Activated B cell treated with CpG ODN at 0.5 μM for 24 hours (primary cell): Measurements from ENCODE around the gene ZNF444. TPM values are rescaled to one million over a fixed set of nuclear protein-coding genes. Genes with fewer than 3 reads are reported as not detected.
"Not testable (repeated sequence)": the region's sequence is repeated elsewhere in the genome, so short reads cannot be mapped to it uniquely, and the experiment has no call there.

Experiments
- ATAC-seq: fragments of 200-7000 bp; cut with Tn5 transposase; one replicate; pipeline ENCODE4 v1.10.0; 2021; ENCODE audit warnings: low read depth, mild to moderate bottlenecking, moderate library complexity
- CTCF ChIA-PET: fragments of 350-600 bp; sonication (Branson Sonifier 250); formaldehyde crosslinking; loops from one replicate; lab custom pipeline; 2021; ENCODE audit warnings: antibody characterized with exemption; lab: Charles Lee
- POLR2A ChIA-PET: fragments of 350-600 bp; sonication (Branson Sonifier 250); formaldehyde crosslinking; loops from one replicate; lab custom pipeline; 2021; ENCODE audit warnings: antibody characterized with exemption; lab: Charles Lee
- DNase-seq: peaks from one replicate; pipeline ENCODE4 v3.0.0; 2022
- H3K27ac Mint-ChIP-seq: one replicate; pipeline ENCODE4 v1.8.0; 2020; ENCODE audit warnings: mixed read lengths
- H3K27me3 Mint-ChIP-seq: one replicate; pipeline ENCODE4 v1.8.0; 2021; ENCODE audit warnings: mixed read lengths
- H3K36me3 Mint-ChIP-seq: one replicate; pipeline ENCODE4 v1.8.0; 2021; ENCODE audit warnings: low read depth, mixed read lengths
- H3K4me1 Mint-ChIP-seq: one replicate; pipeline ENCODE4 v1.8.0; 2021; ENCODE audit warnings: mixed read lengths
- H3K4me3 Mint-ChIP-seq: one replicate; pipeline ENCODE4 v1.8.0; 2020; ENCODE audit warnings: mild to moderate bottlenecking, mixed read lengths
- H3K9me3 Mint-ChIP-seq: one replicate; pipeline ENCODE4 v1.8.0; 2020; ENCODE audit warnings: mixed read lengths
- intact Hi-C: fragments of 100-400 bp; cut with micrococcal nuclease; formaldehyde crosslinking; loops from one replicate; pipeline ENCODE4 v1.15.1; 2024
- total RNA-seq: library from RNA; stranded (reverse); gene quantifications from 2 replicates; pipeline ENCODE4 v1.2.3, GENCODE V29; 2022
- TF ChIP-seq, protein P1 (sequence below): fragments of 200-600 bp; IDR thresholded peaks from one replicate; pipeline ENCODE4 v1.8.0; 2022; ENCODE audit warnings: antibody characterized with exemption, mild to moderate bottlenecking

ZNF444 gene
- total RNA-seq, 1 donor from 2014 or later, result 32.1 TPM

GRCh38 chr19:56174086-56174485, 33.0 kb downstream of the ZNF444 start:
- Mint-ChIP-seq H3K4me3 (no peak overlapping the region), H3K4me1 (peaks cover 2% of the 10 kb centered on the region), H3K9me3 (no peaks in the 10 kb centered on the region), H3K36me3 (no peaks in the 10 kb centered on the region), H3K27ac (no peak overlapping the region), H3K27me3 (peaks cover 3% of the 10 kb centered on the region)
- TF ChIP-seq, protein P1, sequence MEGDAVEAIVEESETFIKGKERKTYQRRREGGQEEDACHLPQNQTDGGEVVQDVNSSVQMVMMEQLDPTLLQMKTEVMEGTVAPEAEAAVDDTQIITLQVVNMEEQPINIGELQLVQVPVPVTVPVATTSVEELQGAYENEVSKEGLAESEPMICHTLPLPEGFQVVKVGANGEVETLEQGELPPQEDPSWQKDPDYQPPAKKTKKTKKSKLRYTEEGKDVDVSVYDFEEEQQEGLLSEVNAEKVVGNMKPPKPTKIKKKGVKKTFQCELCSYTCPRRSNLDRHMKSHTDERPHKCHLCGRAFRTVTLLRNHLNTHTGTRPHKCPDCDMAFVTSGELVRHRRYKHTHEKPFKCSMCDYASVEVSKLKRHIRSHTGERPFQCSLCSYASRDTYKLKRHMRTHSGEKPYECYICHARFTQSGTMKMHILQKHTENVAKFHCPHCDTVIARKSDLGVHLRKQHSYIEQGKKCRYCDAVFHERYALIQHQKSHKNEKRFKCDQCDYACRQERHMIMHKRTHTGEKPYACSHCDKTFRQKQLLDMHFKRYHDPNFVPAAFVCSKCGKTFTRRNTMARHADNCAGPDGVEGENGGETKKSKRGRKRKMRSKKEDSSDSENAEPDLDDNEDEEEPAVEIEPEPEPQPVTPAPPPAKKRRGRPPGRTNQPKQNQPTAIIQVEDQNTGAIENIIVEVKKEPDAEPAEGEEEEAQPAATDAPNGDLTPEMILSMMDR, result no peak
- DNase-seq (no peak), ATAC-seq (no peak)
- CTCF ChIA-PET, result interaction anchor here (0.7 to 4.2 kb wide), 5 partner anchors 40 to 160 kb away, joined by 3 to 26 read pairs (median 5); no protein-coding TSS in a partner anchor
- intact Hi-C loops, result no loop called here
- POLR2A ChIA-PET, result no interaction called here

- CTCF ChIA-PET, result interaction anchor here (1.2 to 4.2 kb wide), 3 partner anchors 98 to 159 kb away, joined by 3 to 26 read pairs (median 5); no protein-coding TSS in a partner anchor
- Mint-ChIP-seq H3K9me3 (no peaks in the 10 kb centered on the region), H3K4me3 (no peak overlapping the region), H3K27ac (no peak overlapping the region), H3K36me3 (no peaks in the 10 kb centered on the region), H3K4me1 (peaks cover 2% of the 10 kb centered on the region), H3K27me3 (peaks cover 3% of the 10 kb centered on the region)
- intact Hi-C loops, result no loop called here
- TF ChIP-seq, protein P1, result no peak
- ATAC-seq (no peak), DNase-seq (no peak)
- POLR2A ChIA-PET, result no interaction called here
Measured at GRCh38 chr19:56174550-56174949, 33.5 kb downstream of the ZNF444 start.

DNA sequence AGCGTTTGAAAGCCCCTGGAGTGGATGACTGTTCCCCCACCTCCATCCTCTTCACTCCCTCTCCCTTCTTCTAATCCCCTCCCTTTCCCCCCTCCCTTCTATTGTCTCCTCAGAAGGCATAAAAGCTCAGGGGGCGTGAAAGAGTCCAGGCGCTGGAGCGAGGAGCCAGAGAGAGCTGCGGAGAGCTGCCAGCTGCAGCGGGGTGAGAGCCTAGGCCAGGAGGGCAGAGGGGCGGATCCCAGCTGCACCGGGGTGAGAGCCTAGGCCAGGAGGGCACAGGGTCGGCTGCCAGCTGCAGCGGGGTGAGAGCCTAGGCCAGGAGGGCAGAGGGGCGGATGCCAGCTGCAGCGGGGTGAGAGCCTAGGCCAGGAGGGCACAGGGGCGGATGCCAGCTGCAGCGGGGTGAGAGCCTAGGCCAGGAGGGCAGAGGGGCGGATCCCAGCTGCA, 34.8 kb downstream of the ZNF444 start, which contains the start of gene GALP:
Gene GALP (plus strand): TSS at position 148 of the 447 bp plus-strand sequence. CDS start 1,101 bp downstream, outside the sequence.
- H3K27ac Mint-ChIP-seq, ATAC-seq, H3K4me1 Mint-ChIP-seq, DNase-seq, H3K4me3 Mint-ChIP-seq, H3K27me3 Mint-ChIP-seq, H3K9me3 Mint-ChIP-seq, POLR2A ChIA-PET, H3K36me3 Mint-ChIP-seq, intact Hi-C loops: not testable (repeated sequence)
- CTCF ChIA-PET, result interaction anchor here (0.9 kb wide), 1 partner anchor 99 kb away, joined by 3 read pairs; no protein-coding TSS in a partner anchor

- CTCF ChIA-PET, result interaction anchor here (0.9 kb wide), 1 partner anchor 100 kb away, joined by 3 read pairs; no protein-coding TSS in a partner anchor
- POLR2A ChIA-PET, H3K4me1 Mint-ChIP-seq, H3K4me3 Mint-ChIP-seq, DNase-seq, ATAC-seq, H3K9me3 Mint-ChIP-seq, intact Hi-C loops, H3K27me3 Mint-ChIP-seq, H3K36me3 Mint-ChIP-seq, H3K27ac Mint-ChIP-seq: not testable (repeated sequence)
Measured at GRCh38 chr19:56176310-56176709, 35.2 kb downstream of the ZNF444 start.

- ChIA-PET CTCF (no interaction called here), POLR2A (no interaction called here)
- Mint-ChIP-seq H3K9me3 (no peaks in the 10 kb centered on the region), H3K36me3 (no peaks in the 10 kb centered on the region), H3K4me3 (no peak overlapping the region), H3K27me3 (peaks cover 3% of the 10 kb centered on the region), H3K4me1 (peaks cover under 1% of the 10 kb centered on the region), H3K27ac (no peak overlapping the region)
- no peak for ATAC-seq
- DNase-seq, result no peak
- intact Hi-C loops, result no loop called here
- TF ChIP-seq, protein P1, result no peak
Measured at GRCh38 chr19:56176881-56177280, 35.8 kb downstream of the ZNF444 start.

DNA sequence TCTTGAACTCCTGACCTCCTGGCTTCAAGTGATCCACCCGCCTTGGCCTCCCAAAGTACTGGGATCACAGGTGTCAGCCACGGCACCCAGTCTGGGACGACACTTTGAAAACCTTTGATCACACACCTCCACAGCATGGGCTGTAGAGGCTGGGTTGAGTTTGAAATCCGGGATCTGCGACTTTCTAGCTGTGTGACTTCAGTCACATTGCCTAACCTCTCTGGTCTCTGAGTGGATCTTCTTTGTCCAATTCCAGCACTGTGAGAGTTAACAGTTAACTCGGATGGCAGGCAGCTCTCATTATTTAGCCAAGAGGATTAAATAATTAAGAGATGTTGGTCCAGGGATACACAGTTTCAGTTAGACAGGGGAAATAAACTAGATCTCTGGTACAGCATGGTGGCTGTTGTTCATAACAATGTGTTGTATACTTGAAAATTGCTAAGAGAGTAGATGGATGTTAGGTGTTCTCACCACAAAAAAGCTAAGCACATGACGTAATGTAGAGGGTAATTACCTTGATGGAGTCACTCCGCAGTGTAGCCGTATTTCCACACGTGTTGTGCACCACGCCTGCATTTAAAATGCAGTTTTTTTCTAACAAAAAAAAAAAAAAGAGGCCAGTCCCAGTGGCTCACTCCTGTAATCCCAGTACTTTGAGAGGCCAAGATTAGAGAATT, 36.6 kb downstream of the ZNF444 start:
- ChIA-PET CTCF (interaction anchor here (0.7 to 1.9 kb wide), 3 partner anchors 72 to 112 kb away, joined by 3 to 6 read pairs (median 3); no protein-coding TSS in a partner anchor), POLR2A (no interaction called here)
- no peak for ATAC-seq
- no peaks in the 10 kb centered on the region for H3K4me1 Mint-ChIP-seq
- TF ChIP-seq, protein P1, result no peak
- intact Hi-C loops, result no loop called here
- no peak overlapping the region for H3K27ac Mint-ChIP-seq
- H3K4me3 Mint-ChIP-seq, result no peak overlapping the region
- no peaks in the 10 kb centered on the region for H3K36me3 Mint-ChIP-seq
- peaks cover 7% of the 10 kb centered on the region for H3K27me3 Mint-ChIP-seq
- H3K9me3 Mint-ChIP-seq, result no peaks in the 10 kb centered on the region
- DNase-seq, result no peak
